SK-N-SH (cell line): Measurements from ENCODE around the gene DBH.

Experiments
- EP300 ChIP-seq, 2 experiments: IDR thresholded peaks; 2 replicates each; pipeline versions ENCODE4 v1.4.0 to v1.6.1; 2012; ENCODE audit warnings: borderline replicate concordance in 1 of 2, low read depth in 1 of 2, low read length in 1 of 2
- EZH2phosphoT487 ChIP-seq: fragments of 200-600 bp; sonication (generic); IDR thresholded peaks from 2 replicates; pipeline ENCODE4 v1.6.1; 2017; ENCODE audit warnings: low read depth, mixed run types, mild to moderate bottlenecking, antibody characterized with exemption, moderate library complexity, borderline replicate concordance
- FOXM1 ChIP-seq: IDR thresholded peaks from 2 replicates; pipeline ENCODE4 v1.4.0; 2012; ENCODE audit warnings: low read depth, mild to moderate bottlenecking
- JUND ChIP-seq: IDR thresholded peaks from 2 replicates; pipeline ENCODE4 v1.4.0; 2012
- POLR2AphosphoS5 ChIP-seq: IDR thresholded peaks from 2 replicates; pipeline ENCODE4 v1.6.1; 2012; ENCODE audit warnings: low read depth, low read length
- RAD21 ChIP-seq: IDR thresholded peaks from 2 replicates; pipeline ENCODE4 v1.6.1; 2012; ENCODE audit warnings: mild to moderate bottlenecking, low read length
- TAF1 ChIP-seq: IDR thresholded peaks from 2 replicates; pipeline ENCODE4 v1.6.1; 2012; ENCODE audit warnings: low read depth, mild to moderate bottlenecking, low read length, moderate library complexity, borderline replicate concordance
- YY1 ChIP-seq: IDR thresholded peaks from 2 replicates; pipeline ENCODE4 v1.4.0; 2012; ENCODE audit warnings: low read depth, mild to moderate bottlenecking
- TF ChIP-seq, protein P1 (sequence below): fragments of 200-600 bp; sonication (generic); IDR thresholded peaks from 2 replicates; pipeline ENCODE4 v1.6.1; 2017; ENCODE audit warnings: antibody characterized with exemption, mild to moderate bottlenecking, moderate library complexity
- TF ChIP-seq, protein P2 (sequence below): fragments of 150-350 bp; IDR thresholded peaks from 2 replicates; pipeline ENCODE4 v1.6.1; 2017; ENCODE audit warnings: antibody characterized with exemption, low read length, low read depth, borderline replicate concordance
- TF ChIP-seq, protein P3 (sequence below): IDR thresholded peaks from 2 replicates; pipeline ENCODE4 v1.4.0; 2012; ENCODE audit warnings: low read depth

DNA sequence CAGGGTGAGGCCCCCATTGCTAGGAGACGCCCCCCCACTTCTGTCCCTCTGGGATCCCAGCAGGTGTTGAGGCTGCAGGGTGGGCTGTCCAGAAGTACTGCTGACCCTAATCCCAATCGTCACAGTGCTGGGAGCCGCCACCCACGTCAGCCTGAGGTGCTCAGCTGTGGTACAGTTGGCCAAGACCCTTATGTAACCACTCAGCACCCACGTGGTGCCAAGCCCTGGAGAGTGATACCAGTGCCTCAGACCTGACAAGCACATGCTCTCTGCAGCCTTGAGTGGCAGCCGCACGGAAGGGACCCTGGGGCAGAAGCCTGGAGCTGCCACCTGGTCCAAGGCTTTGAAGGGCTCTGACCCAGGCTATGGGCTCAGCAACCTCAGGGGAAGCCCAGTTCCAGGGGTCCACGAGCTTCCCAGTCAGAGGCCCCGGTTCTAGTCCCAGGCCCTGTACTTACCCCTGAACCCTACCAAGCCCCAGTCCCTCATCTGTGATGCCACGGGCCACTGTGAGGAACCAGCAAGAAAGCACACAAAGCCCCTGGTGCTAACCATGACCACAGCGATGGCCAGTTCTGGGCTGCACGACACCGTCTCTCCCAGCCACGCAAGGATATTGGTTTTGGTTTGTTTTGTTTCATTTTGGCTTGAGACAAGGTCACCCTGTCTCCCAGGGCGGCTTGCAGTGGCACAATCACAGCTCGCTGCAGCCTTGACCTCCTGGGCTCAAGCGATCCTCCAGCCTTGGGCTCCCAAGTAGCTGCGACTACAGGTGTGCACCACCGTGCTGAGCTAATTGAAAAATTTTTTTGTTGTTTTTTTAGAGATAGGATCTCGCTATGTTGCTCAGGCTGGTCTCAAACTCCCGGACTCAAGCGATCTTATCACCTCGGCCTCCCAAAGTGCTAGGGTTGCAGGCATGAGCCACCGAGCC is 50.7 kb downstream of the DBH start:
- TF ChIP-seq RAD21, result no peak
- no peak for TF ChIP-seq TAF1
- no peak for TF ChIP-seq JUND
- no peak for TF ChIP-seq YY1
- TF ChIP-seq, protein P1, sequence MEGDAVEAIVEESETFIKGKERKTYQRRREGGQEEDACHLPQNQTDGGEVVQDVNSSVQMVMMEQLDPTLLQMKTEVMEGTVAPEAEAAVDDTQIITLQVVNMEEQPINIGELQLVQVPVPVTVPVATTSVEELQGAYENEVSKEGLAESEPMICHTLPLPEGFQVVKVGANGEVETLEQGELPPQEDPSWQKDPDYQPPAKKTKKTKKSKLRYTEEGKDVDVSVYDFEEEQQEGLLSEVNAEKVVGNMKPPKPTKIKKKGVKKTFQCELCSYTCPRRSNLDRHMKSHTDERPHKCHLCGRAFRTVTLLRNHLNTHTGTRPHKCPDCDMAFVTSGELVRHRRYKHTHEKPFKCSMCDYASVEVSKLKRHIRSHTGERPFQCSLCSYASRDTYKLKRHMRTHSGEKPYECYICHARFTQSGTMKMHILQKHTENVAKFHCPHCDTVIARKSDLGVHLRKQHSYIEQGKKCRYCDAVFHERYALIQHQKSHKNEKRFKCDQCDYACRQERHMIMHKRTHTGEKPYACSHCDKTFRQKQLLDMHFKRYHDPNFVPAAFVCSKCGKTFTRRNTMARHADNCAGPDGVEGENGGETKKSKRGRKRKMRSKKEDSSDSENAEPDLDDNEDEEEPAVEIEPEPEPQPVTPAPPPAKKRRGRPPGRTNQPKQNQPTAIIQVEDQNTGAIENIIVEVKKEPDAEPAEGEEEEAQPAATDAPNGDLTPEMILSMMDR, result no peak
- no peak for TF ChIP-seq EP300 (IDR thresholded peaks at IDR 0.05; ENCODE audit: borderline replicate concordance in 1 of 2, low read depth in 1 of 2, low read length in 1 of 2)
- TF ChIP-seq POLR2AphosphoS5, result no peak
- TF ChIP-seq, protein P2, sequence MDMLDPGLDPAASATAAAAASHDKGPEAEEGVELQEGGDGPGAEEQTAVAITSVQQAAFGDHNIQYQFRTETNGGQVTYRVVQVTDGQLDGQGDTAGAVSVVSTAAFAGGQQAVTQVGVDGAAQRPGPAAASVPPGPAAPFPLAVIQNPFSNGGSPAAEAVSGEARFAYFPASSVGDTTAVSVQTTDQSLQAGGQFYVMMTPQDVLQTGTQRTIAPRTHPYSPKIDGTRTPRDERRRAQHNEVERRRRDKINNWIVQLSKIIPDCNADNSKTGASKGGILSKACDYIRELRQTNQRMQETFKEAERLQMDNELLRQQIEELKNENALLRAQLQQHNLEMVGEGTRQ, result no peak
- no peak for TF ChIP-seq EZH2phosphoT487
- no peak for TF ChIP-seq FOXM1
- TF ChIP-seq, protein P3, sequence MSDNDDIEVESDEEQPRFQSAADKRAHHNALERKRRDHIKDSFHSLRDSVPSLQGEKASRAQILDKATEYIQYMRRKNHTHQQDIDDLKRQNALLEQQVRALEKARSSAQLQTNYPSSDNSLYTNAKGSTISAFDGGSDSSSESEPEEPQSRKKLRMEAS, result no peak
